H1 (cell line): ENCODE data around the gene APOM. TPM values are rescaled to one million over a fixed set of nuclear protein-coding genes. Genes with fewer than 3 reads are reported as not detected.

Experiments used
- CBX8 ChIP-seq: fragments of 300-800, 300-1000 bp; sonication (generic); IDR thresholded peaks from 2 replicates; pipeline ENCODE4 v1.7.1; 2016; ENCODE audit warnings: low read depth, low read length, borderline replicate concordance
- CREB1 ChIP-seq: IDR thresholded peaks from 2 replicates; pipeline ENCODE4 v1.6.1; 2012; ENCODE audit warnings: inconsistent platforms
- CTBP2 ChIP-seq: IDR thresholded peaks from 2 replicates; pipeline ENCODE4 v1.7.0; 2011; ENCODE audit warnings: borderline replicate concordance, mild to moderate bottlenecking, moderate library complexity, mixed read lengths, low read length; ENCODE audit not compliant: insufficient read depth, insufficient read length
- E2F6 ChIP-seq: IDR thresholded peaks from 2 replicates; pipeline ENCODE4 v1.6.1; 2012; ENCODE audit warnings: inconsistent platforms
- KDM4A ChIP-seq: IDR thresholded peaks from one replicate; pipeline ENCODE4 v1.7.1; 2012; ENCODE audit warnings: low read depth, mild to moderate bottlenecking, moderate library complexity, low read length, inconsistent platforms; ENCODE audit not compliant: severe bottlenecking
- PHF8 ChIP-seq: fragments of 200-600 bp; sonication (generic); conservative IDR thresholded peaks from 2 replicates; pipeline ENCODE4 v1.7.1; 2012; ENCODE audit warnings: low read depth, mild to moderate bottlenecking, inconsistent platforms, low read length, moderate library complexity
- POLR2A ChIP-seq, 2 experiments: IDR thresholded peaks; 1 replicate in 1 of 2; 2 replicates in 1 of 2; pipeline ENCODE4 v1.6.1; 2011; ENCODE audit warnings: low read depth in 2 of 2, low read length in 2 of 2, mild to moderate bottlenecking in 2 of 2; ENCODE audit errors: control extremely low read depth in 1 of 2
- TAF7 ChIP-seq: optimal IDR thresholded peaks from 2 replicates; pipeline ENCODE3; 2011; ENCODE audit warnings: low read depth, mild to moderate bottlenecking, inconsistent platforms, low read length, moderate library complexity, borderline replicate concordance
- TBP ChIP-seq: IDR thresholded peaks from 2 replicates; pipeline ENCODE4 v1.6.1; 2011; ENCODE audit warnings: low read depth, low read length, improper control_type of control experiment
- ZNF274 ChIP-seq: IDR thresholded peaks from 2 replicates; pipeline ENCODE4 v1.7.0; 2012; ENCODE audit warnings: low read length, borderline replicate concordance; ENCODE audit errors: extremely low read depth
- polyA plus RNA-seq, 7 experiments: library from polyadenylated mRNA; depleted of rRNA in 3 of 7; stranded (reverse) in 5 of 7; unstranded in 2 of 7; fragments of >200 nt in 5 of 7; fragments of 200-250 nt in 2 of 7; gene quantifications; 1 replicate in 5 of 7; 2 replicates in 1 of 7; 4 replicates in 1 of 7; pipeline versions ENCODE4 v1.2.1 to v1.2.3, GENCODE V29; 2011 to 2013; ENCODE audit warnings: missing spikeins in 2 of 7, mixed read lengths in 2 of 7
- total RNA-seq: library from RNA; stranded (reverse); fragmentation: NEBNext Ultra II Directional; extraction: Animal tissue kit (Norgen Biotek cat#: 25700); gene quantifications from 2 replicates; pipeline ENCODE4 v1.2.1, GENCODE V29; 2021
- TF ChIP-seq, protein P1 (sequence below): fragments of 300-600 bp; sonication (generic); IDR thresholded peaks from 2 replicates; pipeline ENCODE4 v1.7.1; 2012; ENCODE audit warnings: low read length, moderate library complexity, mild to moderate bottlenecking, inconsistent platforms; ENCODE audit not compliant: insufficient replicate concordance

APOM gene
- total and polyA plus RNA-seq, 2 of the 8 experiments (the other 6 are each of a cell fraction or from before 2014, with no cell fraction given) = 3.4 to 12.0 TPM

DNA sequence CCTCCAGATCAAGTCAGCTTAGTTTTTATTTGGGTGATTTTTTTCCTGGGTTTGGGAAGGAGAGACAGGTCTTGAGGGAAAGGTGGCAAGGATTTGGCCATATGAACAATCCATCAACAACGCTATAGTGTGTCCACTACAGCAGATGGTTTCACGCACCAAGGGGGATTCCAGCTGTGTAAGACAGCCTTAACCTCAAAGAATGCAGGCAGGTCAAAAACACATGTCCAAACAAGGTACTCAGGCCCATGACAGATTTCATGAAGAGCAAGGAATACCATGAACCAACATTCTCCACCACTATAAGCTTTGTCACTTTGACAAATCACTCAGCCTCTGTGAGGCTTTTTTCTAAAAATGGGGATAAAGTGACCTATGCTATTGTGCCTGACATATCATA, 38.7 kb upstream of the APOM start (continued):
- no peak for TF ChIP-seq POLR2A (IDR thresholded peaks at IDR 0.05; ENCODE audit: control extremely low read depth in 1 of 2, low read depth in 2 of 2, low read length in 2 of 2)
- TF ChIP-seq CBX8 = no peak
- TF ChIP-seq TAF7 = no peak
- TF ChIP-seq PHF8 = no peak
- TF ChIP-seq CTBP2 = no peak
- TF ChIP-seq TBP = no peak
- no peak for TF ChIP-seq E2F6
- TF ChIP-seq ZNF274 = no peak
- TF ChIP-seq, protein P1, sequence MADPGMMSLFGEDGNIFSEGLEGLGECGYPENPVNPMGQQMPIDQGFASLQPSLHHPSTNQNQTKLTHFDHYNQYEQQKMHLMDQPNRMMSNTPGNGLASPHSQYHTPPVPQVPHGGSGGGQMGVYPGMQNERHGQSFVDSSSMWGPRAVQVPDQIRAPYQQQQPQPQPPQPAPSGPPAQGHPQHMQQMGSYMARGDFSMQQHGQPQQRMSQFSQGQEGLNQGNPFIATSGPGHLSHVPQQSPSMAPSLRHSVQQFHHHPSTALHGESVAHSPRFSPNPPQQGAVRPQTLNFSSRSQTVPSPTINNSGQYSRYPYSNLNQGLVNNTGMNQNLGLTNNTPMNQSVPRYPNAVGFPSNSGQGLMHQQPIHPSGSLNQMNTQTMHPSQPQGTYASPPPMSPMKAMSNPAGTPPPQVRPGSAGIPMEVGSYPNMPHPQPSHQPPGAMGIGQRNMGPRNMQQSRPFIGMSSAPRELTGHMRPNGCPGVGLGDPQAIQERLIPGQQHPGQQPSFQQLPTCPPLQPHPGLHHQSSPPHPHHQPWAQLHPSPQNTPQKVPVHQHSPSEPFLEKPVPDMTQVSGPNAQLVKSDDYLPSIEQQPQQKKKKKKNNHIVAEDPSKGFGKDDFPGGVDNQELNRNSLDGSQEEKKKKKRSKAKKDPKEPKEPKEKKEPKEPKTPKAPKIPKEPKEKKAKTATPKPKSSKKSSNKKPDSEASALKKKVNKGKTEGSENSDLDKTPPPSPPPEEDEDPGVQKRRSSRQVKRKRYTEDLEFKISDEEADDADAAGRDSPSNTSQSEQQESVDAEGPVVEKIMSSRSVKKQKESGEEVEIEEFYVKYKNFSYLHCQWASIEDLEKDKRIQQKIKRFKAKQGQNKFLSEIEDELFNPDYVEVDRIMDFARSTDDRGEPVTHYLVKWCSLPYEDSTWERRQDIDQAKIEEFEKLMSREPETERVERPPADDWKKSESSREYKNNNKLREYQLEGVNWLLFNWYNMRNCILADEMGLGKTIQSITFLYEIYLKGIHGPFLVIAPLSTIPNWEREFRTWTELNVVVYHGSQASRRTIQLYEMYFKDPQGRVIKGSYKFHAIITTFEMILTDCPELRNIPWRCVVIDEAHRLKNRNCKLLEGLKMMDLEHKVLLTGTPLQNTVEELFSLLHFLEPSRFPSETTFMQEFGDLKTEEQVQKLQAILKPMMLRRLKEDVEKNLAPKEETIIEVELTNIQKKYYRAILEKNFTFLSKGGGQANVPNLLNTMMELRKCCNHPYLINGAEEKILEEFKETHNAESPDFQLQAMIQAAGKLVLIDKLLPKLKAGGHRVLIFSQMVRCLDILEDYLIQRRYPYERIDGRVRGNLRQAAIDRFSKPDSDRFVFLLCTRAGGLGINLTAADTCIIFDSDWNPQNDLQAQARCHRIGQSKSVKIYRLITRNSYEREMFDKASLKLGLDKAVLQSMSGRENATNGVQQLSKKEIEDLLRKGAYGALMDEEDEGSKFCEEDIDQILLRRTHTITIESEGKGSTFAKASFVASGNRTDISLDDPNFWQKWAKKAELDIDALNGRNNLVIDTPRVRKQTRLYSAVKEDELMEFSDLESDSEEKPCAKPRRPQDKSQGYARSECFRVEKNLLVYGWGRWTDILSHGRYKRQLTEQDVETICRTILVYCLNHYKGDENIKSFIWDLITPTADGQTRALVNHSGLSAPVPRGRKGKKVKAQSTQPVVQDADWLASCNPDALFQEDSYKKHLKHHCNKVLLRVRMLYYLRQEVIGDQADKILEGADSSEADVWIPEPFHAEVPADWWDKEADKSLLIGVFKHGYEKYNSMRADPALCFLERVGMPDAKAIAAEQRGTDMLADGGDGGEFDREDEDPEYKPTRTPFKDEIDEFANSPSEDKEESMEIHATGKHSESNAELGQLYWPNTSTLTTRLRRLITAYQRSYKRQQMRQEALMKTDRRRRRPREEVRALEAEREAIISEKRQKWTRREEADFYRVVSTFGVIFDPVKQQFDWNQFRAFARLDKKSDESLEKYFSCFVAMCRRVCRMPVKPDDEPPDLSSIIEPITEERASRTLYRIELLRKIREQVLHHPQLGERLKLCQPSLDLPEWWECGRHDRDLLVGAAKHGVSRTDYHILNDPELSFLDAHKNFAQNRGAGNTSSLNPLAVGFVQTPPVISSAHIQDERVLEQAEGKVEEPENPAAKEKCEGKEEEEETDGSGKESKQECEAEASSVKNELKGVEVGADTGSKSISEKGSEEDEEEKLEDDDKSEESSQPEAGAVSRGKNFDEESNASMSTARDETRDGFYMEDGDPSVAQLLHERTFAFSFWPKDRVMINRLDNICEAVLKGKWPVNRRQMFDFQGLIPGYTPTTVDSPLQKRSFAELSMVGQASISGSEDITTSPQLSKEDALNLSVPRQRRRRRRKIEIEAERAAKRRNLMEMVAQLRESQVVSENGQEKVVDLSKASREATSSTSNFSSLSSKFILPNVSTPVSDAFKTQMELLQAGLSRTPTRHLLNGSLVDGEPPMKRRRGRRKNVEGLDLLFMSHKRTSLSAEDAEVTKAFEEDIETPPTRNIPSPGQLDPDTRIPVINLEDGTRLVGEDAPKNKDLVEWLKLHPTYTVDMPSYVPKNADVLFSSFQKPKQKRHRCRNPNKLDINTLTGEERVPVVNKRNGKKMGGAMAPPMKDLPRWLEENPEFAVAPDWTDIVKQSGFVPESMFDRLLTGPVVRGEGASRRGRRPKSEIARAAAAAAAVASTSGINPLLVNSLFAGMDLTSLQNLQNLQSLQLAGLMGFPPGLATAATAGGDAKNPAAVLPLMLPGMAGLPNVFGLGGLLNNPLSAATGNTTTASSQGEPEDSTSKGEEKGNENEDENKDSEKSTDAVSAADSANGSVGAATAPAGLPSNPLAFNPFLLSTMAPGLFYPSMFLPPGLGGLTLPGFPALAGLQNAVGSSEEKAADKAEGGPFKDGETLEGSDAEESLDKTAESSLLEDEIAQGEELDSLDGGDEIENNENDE = no peak
- TF ChIP-seq CREB1 = no peak
- TF ChIP-seq KDM4A = no peak
- TF ChIP-seq, all 59 proteins: peak for 0
